Transverse colon (tissue), 4 donors: Measurements from ENCODE around the gene TOR1AIP1. TPM values are rescaled to one million over a fixed set of nuclear protein-coding genes. Genes with fewer than 3 reads are reported as not detected.
"Not testable (repeated sequence)": the region's sequence is repeated elsewhere in the genome, so short reads cannot be mapped to it uniquely, and the experiment has no call there.

Experiments
- DNase-seq: peaks from one replicate; pipeline ENCODE4 v3.0.0-alpha.2; 2019
- H3K27ac ChIP-seq, 4 donors: fragments of 200-600 bp; sonication (generic); 2 replicates each; pipeline ENCODE4 v1.5.1; 2016 to 2018; ENCODE audit warnings: inconsistent platforms in 4 of 4
- H3K27me3 ChIP-seq: fragments of 200-600 bp; sonication (generic); 2 replicates; pipeline ENCODE4 v1.5.1; 2017; ENCODE audit warnings: inconsistent platforms
- H3K36me3 ChIP-seq, 4 donors: fragments of 200-600 bp; sonication (generic); 2 replicates each; pipeline ENCODE4 v1.5.1; 2017 to 2019; ENCODE audit warnings: inconsistent platforms in 4 of 4
- H3K4me1 ChIP-seq, 4 donors: fragments of 200-600 bp; sonication (generic); 2 replicates each; pipeline ENCODE4 v1.5.1; 2017 to 2020; ENCODE audit warnings: inconsistent platforms in 4 of 4
- H3K4me3 ChIP-seq, 4 donors: fragments of 200-600 bp; sonication (generic); 1 replicate in 1 of 4; 2 replicates in 3 of 4; pipeline versions ENCODE4 v1.5.1 to v1.6.1; 2017 to 2019; ENCODE audit warnings: inconsistent platforms in 4 of 4
- H3K9me3 ChIP-seq, 2 donors: fragments of 200-600 bp; sonication (generic); 2 replicates each; pipeline ENCODE4 v1.5.1; 2017 to 2019; ENCODE audit warnings: inconsistent platforms in 2 of 2
- CTCF ChIP-seq, 5 experiments: fragments of 200-600 bp in 3 of 5; fragments of 450-650 bp in 2 of 5; sonication (generic) in 3 of 5; IDR thresholded peaks; 1 replicate in 2 of 5; 2 replicates in 3 of 5; pipeline ENCODE4 v1.5.1; 2016 to 2017; ENCODE audit warnings: antibody characterized with exemption in 5 of 5, inconsistent platforms in 3 of 5, mild to moderate bottlenecking in 2 of 5, moderate library complexity in 1 of 5
- EP300 ChIP-seq: sonication (generic); formaldehyde crosslinking; IDR thresholded peaks from one replicate; pipeline ENCODE4 v1.6.1; 2017; ENCODE audit warnings: antibody characterized with exemption, low read depth
- POLR2A ChIP-seq: fragments of 450-650 bp; IDR thresholded peaks from one replicate; pipeline ENCODE4 v1.6.1; 2016; ENCODE audit warnings: antibody characterized with exemption, mild to moderate bottlenecking, moderate library complexity
- POLR2AphosphoS5 ChIP-seq, 3 donors: sonication (generic); formaldehyde crosslinking; IDR thresholded peaks; one replicate each; pipeline ENCODE4 v1.6.1; 2016; ENCODE audit warnings: antibody characterized with exemption in 3 of 3
- WGBS, 2 donors: methylation state at CpG; one replicate each; pipeline ENCODE4 v1.1.5; 2018; ENCODE audit warnings: low coverage in 1 of 2; 5-methylcytosine and 5-hydroxymethylcytosine counted together
- in situ Hi-C, 4 donors: fragments of 200-750 bp; cut with MboI; loops; one replicate each; pipeline versions ENCODE4 v1.15.0 to v1.15.1; 2017; ENCODE audit warnings: low sequenced_read_pairs in 3 of 4, low pct_ligation_motif_present in 1 of 4, low pct_unique_long_range_greater_than_20kb in 1 of 4
- intact Hi-C: fragments of 100-400 bp; cut with DNase I; formaldehyde crosslinking; loops from one replicate; pipeline ENCODE4 v1.15.1; 2023; ENCODE audit warnings: low total_unique reads
- total RNA-seq, 4 donors: library from RNA; depleted of rRNA; stranded (reverse); fragments of >200 nt; gene quantifications; one replicate each; pipeline ENCODE4 v1.1.0, GENCODE V29; 2016

Gene TOR1AIP1
- total RNA-seq, result 10 to 100 TPM; 34.8 to 44.6 (median 41.2) TPM

- DNase-seq, result peak; percentile 97
- H3K27me3 ChIP-seq, result no peaks in the 10 kb centered on the region
- intact Hi-C loops, result no loop called here
- no peaks in the 10 kb centered on the region for H3K9me3 ChIP-seq
- peak within 1 kb of the TSS; percentile 95 to 99 (median 96) for H3K27ac ChIP-seq
- H3K36me3 ChIP-seq, result peaks cover 0 to 21% (median 7%) of the 10 kb centered on the region in 4 donors
- H3K4me1 ChIP-seq, result peaks cover 16 to 56% (median 40%) of the 10 kb centered on the region in 4 donors
- WGBS, 2 donors, result 0% methylated on average over 1 to 46 of the region's 72 CpGs
- peak within 1 kb of the TSS; percentile 67 to 92 (median 78) for H3K4me3 ChIP-seq
- TF ChIP-seq CTCF (IDR thresholded peaks at IDR 0.05), result peak; percentile 57 to 92 (median 64)
- TF ChIP-seq EP300, result no peak
- TF ChIP-seq POLR2AphosphoS5 (IDR thresholded peaks at IDR 0.05), result peak; percentile 73 to 92 (median 89)
- peak; percentile 97 for TF ChIP-seq POLR2A
- in situ Hi-C loops, result loop anchor here in 1 of 4 donors (10.0 kb wide), 1 partner anchor 292 kb away; no protein-coding TSS in a partner anchor
These were observed at the start of gene TOR1AIP1 for GRCh38 chr1:179882253-179883039. Gene TOR1AIP1, plus strand, starts transcription at chr1:179882285. Its CDS starts 218 bp downstream, at chr1:179882503.

GRCh38 chr1:179836686-179837445 lies 45.2 kb upstream of the TOR1AIP1 start:
- WGBS, 2 donors, result 80 to 97% methylated on average over 2 to 34 of the region's 38 CpGs

GRCh38 chr1:179840107-179840506 lies 42.0 kb upstream of the TOR1AIP1 start:
- Histone ChIP-seq H3K4me1 (no peaks in the 10 kb centered on the region), H3K36me3 (no peaks in the 10 kb centered on the region), H3K27ac (no peak overlapping the region), H3K9me3 (no peaks in the 10 kb centered on the region), H3K27me3 (no peaks in the 10 kb centered on the region), H3K4me3 (no peak overlapping the region)
- in situ Hi-C loops (no loop called here), intact Hi-C loops (no loop called here)
- no peak for DNase-seq
- TF ChIP-seq EP300, result no peak
- no peak for TF ChIP-seq CTCF (IDR thresholded peaks at IDR 0.05)
- TF ChIP-seq POLR2A, result no peak
- no peak for TF ChIP-seq POLR2AphosphoS5 (IDR thresholded peaks at IDR 0.05)
- WGBS, 2 donors, result 83 to 96% methylated on average over 3 of the region's 3 CpGs

More at GRCh38 chr1:179836686-179837445, 45.2 kb upstream of the TOR1AIP1 start:
- in situ Hi-C loops, H3K4me1 ChIP-seq, H3K4me3 ChIP-seq, intact Hi-C loops, DNase-seq, H3K9me3 ChIP-seq, H3K36me3 ChIP-seq, H3K27me3 ChIP-seq, H3K27ac ChIP-seq: not testable (repeated sequence)

GRCh38 chr1:179848233-179848632 lies 33.9 kb upstream of the TOR1AIP1 start:
- in situ Hi-C loops, result no loop called here
- Histone ChIP-seq H3K27me3 (no peaks in the 10 kb centered on the region), H3K4me3 (no peak overlapping the region), H3K4me1 (no peaks in the 10 kb centered on the region), H3K36me3 (peaks cover 0 to 62% (median 30%) of the 10 kb centered on the region in 4 donors), H3K27ac (no peak overlapping the region), H3K9me3 (no peaks in the 10 kb centered on the region)
- intact Hi-C loops, result no loop called here
- no peak for TF ChIP-seq EP300
- no peak for TF ChIP-seq POLR2A
- no peak for TF ChIP-seq CTCF (IDR thresholded peaks at IDR 0.05)
- no peak for TF ChIP-seq POLR2AphosphoS5 (IDR thresholded peaks at IDR 0.05)
- no peak for DNase-seq
- WGBS, 2 donors, result 94 to 98% methylated on average over 3 of the region's 3 CpGs
